KOPT-K1 (cell line): ENCODE measurements around the gene ZNF768.
A peak's percentile ranks its signal among the peaks of the same experiment; 100 is the strongest.

Experiments
- H3K27ac ChIP-seq: fragments of 200-600 bp; sonication (generic); 2 replicates; pipeline ENCODE4 v1.5.1; 2016; ENCODE audit warnings: antibody characterized with exemption, mild to moderate bottlenecking, low read depth, low read length; ENCODE audit not compliant: poor library complexity, severe bottlenecking
- H3K36me3 ChIP-seq: fragments of 200-600 bp; sonication (generic); 2 replicates; pipeline ENCODE4 v1.5.1; 2017; ENCODE audit warnings: antibody characterized with exemption, mild to moderate bottlenecking, low read length, moderate library complexity; ENCODE audit not compliant: insufficient read depth
- H3K9me3 ChIP-seq: fragments of 200-600 bp; sonication (generic); 2 replicates; pipeline ENCODE4 v1.5.1; 2017; ENCODE audit warnings: antibody characterized with exemption, low read length, mild to moderate bottlenecking; ENCODE audit not compliant: insufficient read depth, poor library complexity, severe bottlenecking

The ZNF768 gene

DNA sequence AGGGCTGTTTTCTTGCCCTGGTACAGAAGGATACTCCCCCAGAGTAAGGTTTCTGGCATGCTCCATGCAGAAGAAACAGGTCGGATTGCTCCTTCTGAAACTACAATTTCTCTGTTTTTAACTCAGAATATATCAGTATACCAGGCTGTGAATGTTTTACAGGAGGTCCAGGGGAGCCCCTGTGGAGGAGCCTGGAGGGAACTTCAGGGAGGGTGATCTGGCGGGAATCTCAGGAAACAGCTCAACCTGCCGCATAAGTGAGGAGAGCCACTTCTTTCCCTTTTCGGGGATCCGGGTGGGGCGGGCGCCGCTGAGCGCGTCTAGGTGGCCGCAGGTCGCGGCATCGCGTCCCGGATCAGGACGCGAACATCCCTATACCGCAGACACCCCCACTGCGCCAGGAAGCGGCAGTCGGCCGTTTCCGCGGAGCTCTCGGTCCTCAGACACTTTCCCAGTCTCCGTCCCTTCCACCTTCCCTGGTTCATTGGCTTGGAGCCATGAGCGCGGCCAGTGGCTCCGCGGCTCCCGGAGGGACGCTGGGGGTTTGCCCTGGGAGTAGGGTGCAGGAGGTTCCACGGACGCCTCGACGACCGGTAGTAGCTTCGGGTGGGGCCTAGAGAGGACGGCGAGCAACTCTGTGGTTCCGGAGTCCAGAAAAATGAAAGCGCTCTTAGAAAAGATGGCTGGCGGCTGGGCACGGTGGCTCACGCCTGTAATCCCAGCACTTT is 34.9 kb upstream of the ZNF768 start:
- H3K36me3 ChIP-seq, result peaks cover 1% of the 10 kb centered on the region; the same call in 1 of the 2 replicates
- no peak overlapping the region for H3K27ac ChIP-seq
- H3K9me3 ChIP-seq, result no peaks in the 10 kb centered on the region

DNA sequence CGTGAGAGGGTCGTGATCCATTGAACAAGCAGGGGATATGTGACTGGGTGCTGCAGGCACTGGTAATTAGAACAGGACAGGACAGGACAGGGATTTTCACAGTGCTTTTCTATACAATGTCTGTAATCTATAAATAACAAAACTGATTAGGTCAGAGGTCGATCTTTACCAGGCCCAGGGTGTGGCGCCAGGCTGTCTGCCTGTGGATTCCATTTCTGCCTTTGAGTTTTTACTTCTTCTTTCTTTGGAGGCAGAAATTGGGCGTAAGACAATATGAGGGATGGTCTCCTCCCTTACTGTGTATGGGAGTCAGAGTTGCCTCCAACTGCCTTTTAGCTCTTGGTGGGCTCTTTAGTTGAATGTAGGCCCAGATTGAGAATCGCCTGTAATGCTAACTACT is 33.3 kb upstream of the ZNF768 start:
- Histone ChIP-seq H3K9me3 (no peaks in the 10 kb centered on the region), H3K27ac (no peak overlapping the region), H3K36me3 (peaks cover 17% of the 10 kb centered on the region)

DNA sequence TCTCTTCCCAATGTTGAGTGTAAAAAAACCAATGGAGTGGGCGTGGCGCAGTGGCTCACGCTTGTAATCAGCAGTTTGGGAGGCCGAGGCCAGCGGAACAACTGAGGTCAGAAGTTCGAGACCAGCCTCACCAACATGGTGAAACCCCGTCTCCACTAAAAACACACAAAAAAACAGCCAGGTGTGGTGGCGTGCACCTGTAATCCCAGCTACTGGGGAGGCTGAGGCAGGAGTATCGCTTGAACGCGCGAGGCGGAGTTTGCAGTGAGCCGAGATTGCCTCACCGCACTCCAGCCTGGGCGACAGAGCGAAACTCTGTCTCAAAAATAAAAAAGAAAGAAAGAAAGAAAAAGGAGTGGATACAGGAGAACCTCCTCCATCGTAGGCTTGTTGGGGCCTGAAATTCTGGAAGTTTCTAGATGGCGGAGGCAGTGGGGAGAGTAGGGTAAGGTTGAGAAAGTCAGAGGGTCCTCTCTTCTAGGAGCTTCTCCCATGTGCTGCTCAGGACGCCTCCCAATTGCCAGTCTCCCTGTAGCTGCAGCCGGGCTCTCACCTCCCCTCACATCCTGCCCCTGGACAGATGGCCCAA is 32.5 kb upstream of the ZNF768 start:
- peak overlapping the region; percentile 95 for H3K27ac ChIP-seq

DNA sequence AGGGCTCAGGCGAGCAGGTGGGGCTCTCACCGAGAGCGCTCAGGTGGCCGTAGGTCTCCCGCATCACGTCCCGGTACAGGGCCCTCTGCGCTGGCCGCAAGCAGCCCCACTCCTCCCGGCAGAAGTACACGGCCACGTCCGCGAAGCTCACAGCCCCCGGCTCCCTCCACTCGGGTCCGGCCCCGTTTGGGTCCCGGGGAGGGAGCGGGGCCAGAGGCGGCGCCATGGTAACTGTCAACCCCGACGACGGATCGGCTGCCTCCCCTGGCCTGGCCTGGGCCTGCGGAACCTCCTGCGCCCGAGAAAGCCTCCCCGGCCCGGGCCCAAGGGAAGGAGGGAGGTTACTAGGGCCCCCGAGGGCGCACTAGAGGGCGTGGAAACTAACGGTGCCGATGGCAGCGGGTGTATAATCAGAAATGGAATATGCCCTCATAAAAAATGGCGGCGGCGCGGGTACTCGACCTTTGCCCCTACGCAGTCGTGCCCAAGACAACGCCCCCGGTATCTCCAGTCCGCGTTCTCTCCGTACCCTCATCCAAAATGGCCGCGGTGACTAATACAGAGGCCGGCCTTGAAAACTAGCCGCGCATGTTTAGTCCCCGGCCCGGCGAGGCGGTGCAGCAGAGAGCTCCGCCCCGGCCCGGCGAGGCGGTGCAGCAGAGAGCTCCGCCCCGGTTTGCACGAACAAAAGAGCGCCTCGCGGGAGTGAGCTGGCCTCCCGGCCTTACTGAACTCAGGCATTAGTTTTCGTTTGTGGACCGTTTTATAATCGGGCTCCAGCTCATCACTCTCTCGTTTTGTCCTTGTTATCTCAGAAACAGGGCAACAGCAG is 31.8 kb upstream of the ZNF768 start, which contains the start of gene ZNF764:
TSS of gene ZNF764 (minus strand) at position 418 of the 832 bp plus-strand sequence. CDS start at position 226, 192 bp downstream.
- Histone ChIP-seq H3K36me3 (peaks cover 32% of the 10 kb centered on the region), H3K27ac (peak within 1 kb of the TSS; percentile 95), H3K9me3 (no peaks in the 10 kb centered on the region)

More for the DNA sequence above, 32.5 kb upstream of the ZNF768 start:
- peaks cover 25% of the 10 kb centered on the region for H3K36me3 ChIP-seq
- H3K9me3 ChIP-seq, result no peaks in the 10 kb centered on the region

DNA sequence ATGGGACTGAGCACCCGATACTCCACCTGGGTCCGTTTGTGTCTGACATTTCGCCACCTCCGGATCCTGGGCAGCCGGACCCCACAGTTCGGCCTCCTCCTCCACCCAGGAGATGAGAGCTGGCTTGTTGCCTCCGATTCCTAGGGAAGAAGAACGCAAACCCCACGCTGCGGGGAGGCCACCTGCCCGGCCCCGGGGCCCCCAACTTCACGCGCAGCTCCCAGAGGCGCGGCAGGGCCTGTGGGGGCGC is 31.3 kb upstream of the ZNF768 start:
- Histone ChIP-seq H3K27ac (peak overlapping the region; percentile 95), H3K36me3 (peaks cover 38% of the 10 kb centered on the region), H3K9me3 (no peaks in the 10 kb centered on the region)

DNA sequence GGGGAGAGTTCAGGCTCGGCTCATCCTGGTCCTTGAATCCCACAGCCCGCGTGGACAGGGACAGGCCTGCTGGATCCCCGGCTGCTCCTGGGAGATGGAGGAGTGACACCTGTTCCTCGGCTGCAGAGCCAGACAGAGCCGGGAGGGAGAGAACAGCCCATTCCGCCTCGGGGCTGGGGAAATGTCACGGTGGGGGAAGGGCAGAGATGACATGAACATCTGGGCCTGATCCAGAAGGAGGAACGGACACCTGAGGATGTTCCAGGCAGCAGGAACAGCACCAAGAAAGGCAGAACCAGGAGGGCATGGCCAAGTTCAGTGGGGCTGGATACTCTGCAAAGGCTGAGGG is 29.7 kb upstream of the ZNF768 start:
- H3K36me3 ChIP-seq, result peaks cover 38% of the 10 kb centered on the region
- H3K9me3 ChIP-seq, result no peaks in the 10 kb centered on the region
- H3K27ac ChIP-seq, result no peak overlapping the region

DNA sequence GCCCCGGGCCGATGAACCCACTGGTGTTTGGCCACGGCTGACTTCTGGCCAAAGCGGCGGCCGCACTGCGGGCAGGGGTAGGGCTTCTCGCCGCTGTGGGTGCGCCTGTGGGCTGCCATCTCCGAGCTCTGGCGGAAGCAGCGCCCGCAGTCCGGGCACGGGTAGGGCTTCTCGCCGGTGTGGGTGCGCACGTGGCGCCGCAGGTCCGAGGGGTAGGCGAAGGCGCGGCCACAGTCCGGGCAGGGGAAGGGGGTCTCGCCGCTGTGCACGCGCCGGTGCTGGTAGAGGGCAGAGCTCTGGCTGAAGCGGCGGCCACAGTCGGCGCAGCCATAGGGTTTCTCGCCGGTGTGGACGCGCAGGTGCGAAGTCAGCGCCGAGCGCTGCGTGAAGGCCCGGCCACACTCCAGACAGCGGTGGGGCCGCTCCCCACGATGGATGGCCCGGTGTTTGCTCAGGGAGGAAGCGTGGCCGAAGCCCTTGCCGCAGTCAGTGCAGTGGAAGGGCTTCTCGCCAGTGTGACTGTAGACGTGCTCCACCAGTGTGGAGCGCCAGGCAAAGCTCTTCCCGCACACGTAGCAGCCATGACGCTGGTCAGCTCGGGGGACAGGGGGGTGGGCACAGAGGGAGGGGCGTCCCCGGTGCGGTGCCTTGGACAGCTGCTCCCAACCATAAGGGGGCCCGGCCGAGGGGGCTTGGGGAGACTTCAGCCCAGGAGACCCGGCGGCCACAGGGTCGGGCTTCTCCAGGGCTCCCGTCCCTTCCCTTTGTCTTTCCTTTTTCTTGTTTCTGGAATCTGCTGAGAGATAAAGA is 29.2 kb upstream of the ZNF768 start:
- H3K27ac ChIP-seq, result no peak overlapping the region
- H3K36me3 ChIP-seq, result peaks cover 38% of the 10 kb centered on the region

DNA sequence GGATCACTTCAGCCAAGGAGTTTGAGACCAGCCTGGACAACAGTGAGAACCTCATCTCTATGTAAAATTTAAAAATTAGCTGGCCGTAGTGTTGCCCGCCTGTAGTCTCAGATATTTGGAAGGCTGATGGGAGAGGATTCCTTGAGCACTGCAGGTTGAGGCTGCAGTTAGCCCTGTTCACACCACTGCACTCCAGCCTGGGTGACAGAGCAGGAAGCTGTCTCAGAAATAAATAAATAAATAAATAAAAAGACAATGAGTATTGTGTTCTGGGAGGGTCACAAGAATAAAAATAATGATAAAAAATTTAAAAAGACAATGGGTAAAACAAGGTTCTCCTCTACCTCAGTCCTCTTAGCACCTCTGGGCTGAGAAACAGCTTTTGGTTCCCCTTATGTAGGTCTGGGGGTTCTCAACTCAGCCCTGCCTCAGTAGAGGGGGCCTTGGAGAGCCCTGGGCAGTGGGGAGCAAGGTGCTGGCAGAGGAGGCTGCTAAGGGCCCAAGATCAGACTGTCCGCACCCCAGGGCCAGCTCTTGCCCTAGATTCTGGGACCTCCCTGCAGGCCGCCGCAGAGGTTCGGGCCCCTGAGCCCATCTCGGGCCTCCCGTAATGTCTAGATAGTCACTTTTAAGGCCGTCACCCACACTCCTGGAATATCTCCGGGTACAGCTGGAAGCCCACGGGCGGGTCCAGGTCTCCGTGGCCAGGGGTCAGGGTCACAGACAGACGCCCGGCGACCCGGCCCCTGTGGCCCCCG is 28.4 kb upstream of the ZNF768 start:
- H3K9me3 ChIP-seq, result no peaks in the 10 kb centered on the region
- peaks cover 38% of the 10 kb centered on the region for H3K36me3 ChIP-seq
- H3K27ac ChIP-seq, result no peak overlapping the region

More for the DNA sequence above, 29.2 kb upstream of the ZNF768 start:
- H3K9me3 ChIP-seq, result no peaks in the 10 kb centered on the region

DNA sequence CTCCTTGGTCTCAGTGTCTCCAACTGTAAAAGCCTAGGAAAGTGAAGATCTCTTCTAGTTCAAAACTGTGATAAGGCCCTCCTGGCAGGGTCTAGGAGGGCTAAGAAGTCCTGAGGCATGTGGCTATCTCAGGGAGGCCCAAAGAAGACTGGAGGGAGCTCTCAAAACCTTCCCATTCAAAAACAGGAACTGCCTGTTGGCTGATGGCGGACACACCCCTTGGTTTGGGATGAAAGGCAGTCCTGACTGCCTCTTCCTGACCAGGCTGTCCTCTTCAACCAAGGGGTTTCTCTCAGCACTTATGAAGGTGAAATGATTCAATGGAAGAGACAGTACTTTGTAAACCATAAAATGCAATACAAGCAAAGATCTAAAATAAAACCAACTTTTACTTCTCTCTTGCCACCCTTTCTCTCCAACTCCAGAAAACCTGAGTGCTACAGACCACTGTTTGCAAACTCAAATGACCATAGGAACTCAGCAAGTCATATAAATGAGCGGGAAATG is 27.1 kb upstream of the ZNF768 start:
- Histone ChIP-seq H3K27ac (peak overlapping the region; percentile 51), H3K36me3 (peaks cover 38% of the 10 kb centered on the region)

DNA sequence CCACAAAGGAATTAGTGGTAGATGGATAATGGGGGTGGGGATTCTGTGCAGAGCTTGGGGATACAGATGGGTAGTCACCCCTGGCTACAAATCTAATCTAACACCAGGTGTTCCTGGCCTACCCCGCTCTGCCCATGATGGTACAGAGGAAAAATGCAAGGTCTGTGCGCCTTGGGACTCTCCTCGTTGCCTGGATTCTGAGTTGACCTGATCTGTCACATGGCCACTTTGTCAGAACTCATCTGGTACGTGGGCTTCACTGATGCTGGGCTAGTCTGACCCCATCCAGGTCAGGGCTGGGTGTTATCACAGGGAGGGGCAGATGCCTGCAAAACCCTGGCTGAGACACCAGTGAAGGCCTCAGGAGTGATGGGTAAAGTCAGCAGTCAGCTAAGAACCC is 26.6 kb upstream of the ZNF768 start:
- Histone ChIP-seq H3K9me3 (no peaks in the 10 kb centered on the region), H3K27ac (peak overlapping the region; percentile 51), H3K36me3 (peaks cover 38% of the 10 kb centered on the region)

More for the DNA sequence above, 27.1 kb upstream of the ZNF768 start:
- no peaks in the 10 kb centered on the region for H3K9me3 ChIP-seq

DNA sequence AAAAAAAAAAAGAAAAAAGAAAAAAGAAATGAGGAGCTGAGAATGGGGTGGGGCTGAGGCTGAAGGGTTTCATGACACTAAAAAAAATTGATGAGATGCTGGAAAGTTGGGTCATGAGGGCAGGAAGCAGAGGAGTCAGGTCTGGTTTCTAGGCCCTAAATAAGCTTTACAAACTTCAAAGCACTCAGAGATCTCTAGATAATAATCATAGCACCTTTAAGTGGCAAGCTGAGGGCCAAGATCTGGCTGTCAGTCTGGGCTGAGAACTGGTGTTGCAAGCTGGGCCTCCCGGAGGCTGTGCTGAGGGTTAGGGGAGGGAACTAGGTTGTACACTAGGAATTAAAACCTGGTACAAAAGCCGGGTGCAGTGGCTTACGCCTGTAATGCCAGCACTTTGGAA is 25.4 kb upstream of the ZNF768 start:
- H3K27ac ChIP-seq, result peak overlapping the region; percentile 51
- H3K36me3 ChIP-seq, result peaks cover 38% of the 10 kb centered on the region
- no peaks in the 10 kb centered on the region for H3K9me3 ChIP-seq

DNA sequence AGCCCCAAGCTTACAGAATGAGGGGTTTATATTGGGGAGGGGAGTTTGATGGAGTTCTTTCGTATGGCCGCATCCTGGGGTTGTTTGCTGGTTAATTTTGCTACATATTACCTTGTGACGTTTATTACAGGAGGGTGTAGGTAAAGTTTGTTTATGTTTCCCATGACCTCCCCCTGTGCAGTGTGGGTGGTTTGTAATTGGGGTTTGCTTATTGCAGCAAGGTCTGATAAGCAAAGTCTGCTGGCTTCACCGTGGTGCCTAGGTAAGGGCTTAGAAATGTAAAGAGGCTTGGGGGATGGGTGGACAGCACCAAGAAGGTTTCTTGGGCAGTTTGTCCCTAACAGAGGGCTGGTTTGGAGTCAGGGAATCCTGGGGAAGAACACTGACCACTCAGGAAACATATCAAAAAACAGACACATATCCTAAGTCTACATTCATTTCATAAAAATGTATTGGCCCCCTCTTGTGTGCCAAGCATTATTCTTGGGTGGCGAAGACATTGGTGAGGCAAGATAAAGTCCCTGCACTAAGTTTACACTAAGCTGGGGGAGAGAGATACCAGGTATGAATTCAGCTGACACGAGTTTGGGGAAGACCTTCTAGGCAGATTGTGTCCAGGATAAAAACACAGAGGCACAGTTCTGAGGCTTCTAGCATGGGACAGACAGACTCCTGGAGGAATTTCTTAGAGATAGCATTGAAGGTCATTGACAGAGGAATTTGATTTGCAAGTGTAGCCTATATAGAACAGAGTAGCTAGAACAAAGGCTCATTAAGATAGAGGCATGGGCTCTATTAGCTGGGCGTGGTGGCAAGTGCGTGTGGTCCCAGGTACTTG is 22.3 kb upstream of the ZNF768 start:
- Histone ChIP-seq H3K36me3 (peaks cover 10% of the 10 kb centered on the region), H3K27ac (no peak overlapping the region), H3K9me3 (no peaks in the 10 kb centered on the region)

DNA sequence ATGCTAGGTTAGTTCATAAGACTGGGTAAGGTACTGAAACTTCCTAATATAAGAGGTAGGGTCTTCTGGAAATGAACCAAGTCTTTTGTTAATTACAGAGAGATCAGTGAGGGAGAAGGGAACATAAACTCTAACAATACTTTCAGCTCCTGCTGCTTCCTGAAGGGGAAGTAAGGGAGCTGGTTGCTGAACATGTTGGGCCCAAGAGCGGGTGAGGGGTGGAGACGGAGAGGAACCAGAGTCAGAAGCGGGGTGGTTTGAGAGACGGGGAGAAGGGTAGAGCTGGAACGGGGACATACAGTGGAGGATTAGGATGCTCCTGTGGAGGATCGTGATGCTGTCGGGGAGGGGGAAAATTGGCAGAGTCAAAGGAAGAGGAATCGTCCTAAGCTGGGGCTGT is 19.7 kb upstream of the ZNF768 start:
- no peaks in the 10 kb centered on the region for H3K9me3 ChIP-seq
- no peaks in the 10 kb centered on the region for H3K36me3 ChIP-seq
- no peak overlapping the region for H3K27ac ChIP-seq
